GM18505 (cell line): Measurements from ENCODE around the gene CD163.
"Not testable (repeated sequence)": the region's sequence is repeated elsewhere in the genome, so short reads cannot be mapped to it uniquely, and the experiment has no call there.

Experiments
- ATAC-seq: cut with Tn5 transposase; IDR thresholded peaks from one replicate; pipeline ENCODE4 v1.9.1; 2021; ENCODE audit not compliant: unreplicated experiment
- POLR2A ChIP-seq: IDR thresholded peaks from 4 replicates; pipeline ENCODE4 v1.6.1; 2011; ENCODE audit warnings: borderline replicate concordance; ENCODE audit not compliant: insufficient read depth, insufficient read length; ENCODE audit errors: extremely low read depth

CD163 gene

DNA sequence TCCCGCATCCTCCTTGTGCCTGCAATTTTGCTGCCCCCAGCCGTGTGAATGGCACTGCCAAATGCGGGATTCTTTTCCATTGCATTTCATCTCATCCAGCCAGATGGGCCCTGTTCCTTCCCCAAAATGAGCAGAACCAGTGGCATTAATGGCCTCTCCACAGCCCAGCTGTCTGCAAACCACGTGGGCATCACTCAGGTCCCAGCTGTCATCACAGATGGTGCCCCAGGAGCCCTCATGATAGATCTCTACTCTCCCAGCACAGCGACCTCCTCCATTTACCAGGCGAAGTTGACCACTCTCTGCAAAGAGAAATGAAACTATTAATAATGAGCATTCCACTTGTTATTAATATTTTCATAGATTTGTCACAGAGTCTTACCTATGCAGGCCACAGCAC is 17.1 kb downstream of the CD163 start:
- no peak for TF ChIP-seq POLR2A
- ATAC-seq, result no peak

DNA sequence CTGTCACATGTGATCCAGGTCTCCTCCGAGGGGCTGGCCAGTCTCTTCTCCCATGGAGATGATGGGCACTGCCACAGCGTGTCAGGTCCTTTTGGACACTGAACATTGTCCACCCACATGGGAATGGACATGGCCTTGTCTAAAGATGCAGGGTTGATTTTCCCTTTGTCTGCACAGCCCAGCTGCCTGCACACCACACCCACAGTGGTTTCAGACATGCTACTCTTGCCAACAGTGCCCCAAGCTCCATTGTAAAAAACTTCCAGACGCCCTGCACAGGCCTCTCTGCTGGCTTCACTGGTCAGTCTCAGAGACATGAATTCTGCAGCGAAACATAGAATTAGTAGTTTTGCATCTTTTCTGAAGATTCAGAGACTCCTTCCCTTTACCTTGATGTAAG is 18.5 kb downstream of the CD163 start:
- no peak for TF ChIP-seq POLR2A
- no peak for ATAC-seq

DNA sequence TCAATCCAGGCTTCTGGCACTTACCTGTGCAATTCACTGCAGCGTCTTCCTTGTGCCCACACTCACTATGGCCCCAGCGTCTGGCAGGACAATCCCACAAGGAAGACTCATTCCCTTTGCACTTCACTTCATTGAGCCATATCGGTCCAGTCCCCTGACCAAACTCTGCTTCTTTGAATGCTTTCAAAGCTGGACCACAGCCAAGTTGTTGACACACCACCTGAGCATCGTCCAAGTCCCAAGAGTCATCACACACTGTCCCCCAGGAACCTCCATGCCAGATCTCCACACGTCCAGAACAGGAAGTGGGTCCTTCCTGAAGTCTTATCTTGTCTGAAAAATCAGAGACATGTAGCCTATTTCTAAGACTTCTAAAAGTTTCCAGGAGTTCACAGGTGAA is 20.2 kb downstream of the CD163 start:
- TF ChIP-seq POLR2A, result no peak
- no peak for ATAC-seq

DNA sequence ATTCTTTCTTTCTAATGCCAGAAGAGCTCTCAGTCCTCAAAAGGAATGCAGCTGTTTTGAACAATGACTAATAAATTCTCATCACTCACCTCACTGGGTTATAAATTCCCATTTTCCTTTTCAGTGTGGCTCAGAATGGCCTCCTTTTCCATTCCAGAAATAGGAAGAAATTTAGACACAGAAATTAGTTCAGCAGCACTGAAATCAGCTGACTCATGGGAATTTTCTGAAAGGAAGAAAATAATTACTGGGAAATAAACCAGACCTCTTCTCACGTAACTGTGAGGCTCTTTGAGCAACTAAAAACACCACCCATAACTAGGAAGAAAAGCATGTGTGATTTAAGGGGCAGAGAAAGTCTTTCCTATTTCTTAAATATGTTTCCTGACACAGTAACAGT is 23.8 kb downstream of the CD163 start:
- TF ChIP-seq POLR2A, result no peak
- no peak for ATAC-seq

DNA sequence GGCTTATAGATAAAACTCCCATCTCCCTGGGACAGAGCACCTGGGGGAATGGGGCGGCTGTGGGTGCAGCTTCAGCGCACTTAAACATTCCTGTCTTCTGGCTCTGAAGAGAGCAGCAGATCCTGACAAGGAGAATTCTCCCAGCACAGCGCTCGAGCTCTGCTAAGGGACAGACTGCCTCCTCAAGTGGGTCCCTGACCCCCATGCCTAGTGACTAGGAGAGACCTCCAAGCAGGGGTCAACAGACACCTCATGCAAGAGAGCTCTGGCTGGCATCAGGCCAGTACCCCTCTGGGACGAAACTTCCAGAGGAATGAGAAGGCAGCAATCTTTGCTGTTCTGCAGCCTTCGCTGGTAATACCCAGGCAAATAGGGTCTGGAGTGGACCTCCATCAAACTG is 31.5 kb downstream of the CD163 start:
- no peak for TF ChIP-seq POLR2A
- no peak for ATAC-seq

DNA sequence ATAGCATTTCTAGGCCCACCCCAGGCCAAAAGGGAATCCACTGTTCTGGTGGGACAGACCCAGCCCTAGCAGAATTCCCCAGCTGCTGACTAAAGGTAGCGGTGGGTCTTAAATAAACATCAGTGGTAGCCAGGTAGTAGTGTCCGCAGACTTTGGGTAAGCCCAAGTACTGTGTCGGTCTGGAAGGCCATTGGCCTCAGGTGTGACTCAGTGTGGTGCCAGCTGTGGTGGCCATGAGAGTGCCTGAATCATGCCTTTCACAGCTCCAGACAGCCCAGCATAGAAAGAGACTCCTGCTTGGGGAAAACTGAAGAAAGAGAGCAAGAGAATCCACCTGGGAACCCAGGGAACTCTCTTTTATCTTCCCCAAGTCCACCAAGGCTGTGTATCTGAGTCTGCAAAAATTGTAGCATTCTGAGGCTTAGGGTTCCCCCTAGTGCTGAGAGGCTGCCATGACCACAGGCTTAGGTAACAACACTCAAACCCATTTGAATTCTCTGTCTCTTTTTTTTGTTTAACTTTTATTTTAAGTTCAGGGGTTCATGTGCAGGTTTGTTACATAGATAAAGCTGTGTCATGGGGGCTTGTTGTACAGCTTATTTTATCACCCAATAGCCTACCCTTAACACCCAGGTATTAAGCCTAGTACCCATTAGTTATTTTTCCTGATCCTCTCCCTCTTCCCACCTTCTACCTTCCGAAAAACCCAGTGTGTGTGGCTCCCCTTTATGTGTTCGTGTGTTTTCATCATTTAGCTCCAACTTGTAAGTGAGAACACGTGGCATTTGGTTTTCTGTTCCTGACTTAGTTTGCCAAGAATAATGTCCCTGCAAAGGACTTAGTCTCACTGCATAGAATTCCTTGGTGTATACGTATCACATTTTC is 43.0 kb downstream of the CD163 start:
- ATAC-seq, result no peak

DNA sequence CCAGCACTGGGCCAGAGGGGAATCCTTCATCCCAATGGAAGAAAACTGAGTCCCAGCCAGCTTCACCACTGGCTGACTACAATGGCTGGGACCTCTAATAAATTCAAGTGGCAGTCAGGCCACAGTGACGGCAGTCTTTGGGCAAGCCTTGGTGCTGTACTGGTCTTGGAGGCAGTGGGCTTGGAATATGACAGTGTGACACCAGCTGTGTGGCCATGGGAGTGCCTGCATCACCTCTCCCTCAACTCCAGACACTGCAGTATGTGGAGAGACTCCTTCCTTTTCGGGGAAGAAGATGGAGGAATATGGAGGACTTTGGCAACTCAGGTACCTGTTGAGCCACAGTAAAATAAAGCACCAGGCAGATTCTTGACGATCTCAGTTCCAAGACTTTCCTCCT is 43.6 kb downstream of the CD163 start:
- no peak for ATAC-seq
- TF ChIP-seq POLR2A, result no peak

More for the DNA sequence above, 43.0 kb downstream of the CD163 start:
- no peak for TF ChIP-seq POLR2A

DNA sequence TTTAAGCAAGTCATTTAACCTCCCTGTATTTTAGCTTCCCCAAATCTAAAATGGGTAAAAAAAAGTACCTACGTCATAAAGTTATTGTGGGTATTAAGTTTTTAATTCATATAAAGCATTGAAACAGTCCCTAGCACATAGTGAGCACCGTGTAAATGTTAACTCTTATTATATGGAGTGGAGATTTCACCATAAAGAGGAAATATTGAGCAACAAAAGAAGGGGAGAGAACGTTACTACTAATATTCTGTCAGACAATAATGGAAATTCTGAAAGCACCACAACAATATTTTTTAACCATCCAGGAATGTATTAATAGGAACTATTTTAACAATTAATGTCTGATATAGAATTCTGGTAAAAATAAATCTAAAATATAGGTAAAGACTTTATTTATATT is 51.8 kb downstream of the CD163 start:
- TF ChIP-seq POLR2A, result no peak

DNA sequence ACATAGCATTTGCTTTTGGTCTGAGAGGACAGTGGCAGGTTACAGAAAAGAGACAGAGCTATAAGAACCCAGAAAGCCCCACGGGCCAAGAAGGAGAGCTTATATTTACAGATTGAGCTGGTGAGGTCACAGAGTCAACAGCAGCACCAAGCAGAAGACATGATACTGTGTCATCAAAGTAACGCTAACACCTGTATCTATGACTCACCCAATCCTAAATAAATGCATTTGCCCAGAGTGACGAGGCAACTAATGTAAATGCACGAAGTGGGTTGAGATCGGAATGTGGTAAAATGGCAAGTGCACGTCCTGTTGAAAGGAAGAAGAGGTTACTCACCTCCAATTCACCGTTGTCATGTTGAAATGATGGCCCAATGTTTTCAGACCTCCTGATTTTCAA is 52.9 kb downstream of the CD163 start:
- no peak for ATAC-seq

More for the DNA sequence above, 51.8 kb downstream of the CD163 start:
- no peak for ATAC-seq

DNA sequence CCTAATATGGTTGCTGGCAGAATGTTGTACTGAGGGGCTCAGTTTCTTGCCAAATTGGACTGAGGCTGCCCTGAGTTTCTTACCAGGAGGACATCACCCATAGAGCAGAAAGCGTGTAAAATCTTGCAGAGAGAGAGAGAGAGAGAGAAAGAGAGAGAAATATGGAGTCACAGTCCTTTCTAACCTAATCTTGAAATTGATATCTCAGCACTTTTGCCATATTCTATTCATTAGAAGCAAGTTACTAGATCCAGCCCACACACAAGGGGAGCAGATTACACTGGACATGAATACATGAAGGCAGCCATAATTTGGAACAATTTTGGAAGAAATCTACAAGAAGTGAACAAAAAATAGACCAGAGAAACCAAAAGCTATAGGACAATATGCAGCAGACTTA is 55.5 kb downstream of the CD163 start:
- ATAC-seq, result no peak
- TF ChIP-seq POLR2A, result no peak

More for the DNA sequence above, 52.9 kb downstream of the CD163 start:
- TF ChIP-seq POLR2A, result no peak

DNA sequence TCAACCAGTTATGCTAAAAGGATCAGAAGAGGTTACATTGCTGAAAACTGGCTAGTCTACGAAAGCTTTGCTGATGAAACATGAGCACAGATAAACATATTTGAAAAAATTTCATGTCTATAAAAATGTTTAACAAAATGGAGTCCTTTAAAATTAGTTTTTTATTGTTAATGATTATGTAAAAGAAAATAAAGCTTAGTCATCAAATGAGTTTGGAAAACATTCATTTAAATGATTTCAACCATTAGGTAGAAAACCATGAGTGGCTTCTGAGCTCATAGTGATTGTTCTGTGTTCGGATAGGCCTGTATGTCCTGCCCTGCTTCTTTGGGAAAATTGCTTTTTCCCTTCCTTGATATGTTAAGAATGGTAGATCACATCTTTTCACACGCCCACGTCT is 59.0 kb downstream of the CD163 start:
- no peak for TF ChIP-seq POLR2A
- no peak for ATAC-seq

DNA sequence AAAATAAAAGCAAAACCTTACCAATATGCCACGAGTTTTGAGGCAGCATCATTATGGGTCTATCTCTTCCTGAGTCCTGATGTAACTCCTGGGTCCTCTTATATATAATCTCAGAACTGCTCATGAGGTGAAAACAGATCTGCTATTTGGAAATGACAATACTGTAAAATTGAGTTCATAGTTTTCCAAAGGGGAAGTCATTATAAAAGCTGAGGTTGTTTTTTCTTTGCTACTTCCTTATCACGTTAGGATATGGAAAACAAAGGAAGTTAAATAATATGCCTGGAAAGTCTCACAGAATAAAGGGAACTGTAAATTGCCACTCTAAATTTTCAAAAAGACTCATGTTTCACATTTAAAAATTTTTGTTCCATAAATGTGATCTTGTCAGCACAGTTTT is 59.5 kb downstream of the CD163 start, which contains the start of gene CD163L1:
TSS of gene CD163L1 (minus strand) at position 78 of the 400 bp plus-strand sequence. CDS start at position 52, 26 bp downstream.
- no peak for TF ChIP-seq POLR2A

DNA sequence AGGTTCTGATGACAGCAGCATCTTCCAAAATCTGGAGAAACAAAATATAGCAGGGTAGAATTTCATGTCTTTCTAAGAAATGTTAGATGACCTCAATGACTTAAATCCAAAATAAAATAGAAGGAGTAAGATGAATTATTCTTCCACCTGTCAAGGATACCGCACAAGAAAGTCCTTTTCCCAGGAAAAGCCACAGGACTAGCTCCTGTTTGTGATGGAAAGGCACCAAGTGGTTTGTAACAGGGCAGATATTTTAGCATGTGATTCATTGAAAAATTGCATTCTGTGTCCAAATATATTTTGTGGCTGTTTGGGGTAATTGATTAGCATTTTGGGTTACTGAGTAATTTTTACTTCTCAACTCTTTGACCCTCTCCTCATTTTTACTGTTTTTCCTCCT is 62.4 kb downstream of the CD163 start:
- ATAC-seq, result no peak

More for the DNA sequence above, 59.5 kb downstream of the CD163 start, which contains the start of gene CD163L1:
- no peak for ATAC-seq

DNA sequence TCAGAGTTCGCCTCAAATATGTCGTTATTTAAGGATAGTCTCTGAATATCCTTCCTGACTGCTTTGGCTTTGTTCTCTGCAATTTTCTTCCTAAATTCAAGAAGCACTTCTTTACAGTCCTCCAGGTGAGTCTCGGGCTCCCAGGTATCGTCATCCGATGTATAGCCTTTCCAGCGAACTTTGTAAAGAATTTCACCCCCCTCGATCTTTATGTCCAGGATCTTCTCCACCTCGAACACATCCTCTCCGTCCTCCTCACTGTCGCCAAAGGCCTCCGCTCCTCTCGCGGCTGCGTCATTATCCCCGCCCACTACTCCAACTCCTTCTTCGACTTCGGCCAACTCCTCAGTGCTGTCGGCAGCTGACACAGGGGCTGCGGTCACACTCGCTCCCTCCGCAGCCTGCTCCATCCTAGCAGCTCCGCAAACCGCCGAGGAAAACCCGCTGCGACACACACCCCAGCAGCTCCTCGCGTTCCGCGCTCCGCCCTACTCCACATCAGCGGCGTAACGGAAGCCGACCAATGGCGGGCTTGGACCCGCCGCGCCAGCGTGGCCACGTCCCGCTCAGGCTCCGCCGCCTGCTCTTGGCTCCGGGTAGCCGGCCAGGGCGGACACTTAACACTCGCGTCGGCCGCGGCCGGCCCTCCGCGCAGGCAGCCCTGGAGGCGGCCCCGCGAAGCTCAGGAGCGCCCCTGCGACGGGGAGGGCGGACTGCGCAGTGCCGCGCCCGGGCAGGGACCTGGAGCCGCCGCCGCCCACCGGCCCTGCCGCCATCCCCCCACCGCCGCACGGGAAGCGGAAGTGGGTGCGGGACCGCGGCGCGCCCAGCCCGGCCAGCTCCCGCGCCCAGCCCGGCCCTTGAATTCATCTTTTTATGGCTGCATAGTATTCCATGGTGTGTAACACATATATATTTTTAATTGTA is 63.7 kb downstream of the CD163 start:
- TF ChIP-seq POLR2A, result no peak
- ATAC-seq, result no peak

More for the DNA sequence above, 62.4 kb downstream of the CD163 start:
- TF ChIP-seq POLR2A, result no peak

DNA sequence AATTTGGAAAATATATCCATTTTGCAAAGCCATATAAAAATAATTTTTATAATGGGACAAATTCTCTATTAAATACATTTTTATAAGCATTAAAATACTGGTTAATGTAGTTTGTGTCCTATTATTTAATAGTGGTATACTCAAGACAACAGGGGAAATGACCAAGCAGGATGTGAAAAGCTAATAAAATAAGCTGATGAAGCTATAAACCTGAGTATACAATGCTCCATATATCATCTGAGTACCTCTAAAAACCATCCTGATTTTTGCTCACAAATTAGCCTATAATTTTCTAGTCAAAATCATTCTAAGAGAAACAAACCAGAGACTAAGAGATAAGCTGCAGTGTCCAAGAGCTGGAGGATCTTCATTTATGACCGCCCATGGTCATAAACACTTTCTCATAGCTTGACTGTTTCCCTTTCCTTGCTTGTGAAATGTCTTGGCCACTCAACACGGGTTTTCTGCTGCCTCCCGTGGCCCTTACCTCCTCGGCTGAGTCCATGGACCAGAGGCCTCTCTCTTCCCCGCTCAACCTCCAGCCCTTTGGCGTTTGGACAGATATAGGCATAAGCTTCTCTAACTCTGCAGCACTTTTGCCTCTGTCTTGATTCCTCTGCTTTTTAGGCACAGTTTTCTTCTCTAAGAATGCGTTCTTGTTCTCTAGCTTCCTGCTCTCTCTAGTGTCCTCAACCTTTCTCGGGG is 65.1 kb downstream of the CD163 start:
- not testable (repeated sequence) for ATAC-seq

DNA sequence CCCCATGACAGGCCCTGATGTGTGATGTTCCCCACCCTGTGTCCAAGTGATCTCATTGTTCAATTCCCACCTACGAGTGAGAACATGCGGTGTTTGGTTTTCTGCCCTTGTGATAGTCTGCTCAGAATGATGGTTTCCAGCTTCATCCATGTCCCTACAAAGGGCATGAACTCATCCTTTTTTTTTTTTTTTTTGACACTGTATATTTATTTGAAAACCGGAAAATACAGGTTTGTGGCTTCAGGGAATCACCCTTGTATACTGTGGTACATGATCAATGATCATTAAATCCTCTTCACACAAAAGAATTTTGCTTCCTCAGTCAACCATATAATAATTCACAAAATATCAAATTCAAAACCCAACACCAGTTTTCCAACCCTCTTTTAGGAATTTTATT is 66.1 kb downstream of the CD163 start:
- not testable (repeated sequence) for ATAC-seq
